HepG2 (cell line): Measurements from ENCODE around the gene DNAH8. TPM values are rescaled to one million over a fixed set of nuclear protein-coding genes. Genes with fewer than 3 reads are reported as not detected.
A peak's percentile ranks its signal among the peaks of the same experiment; 100 is the strongest.

Source experiments
- ATAC-seq: fragments of 200-7000 bp; cut with Tn5 transposase; 3 replicates; pipeline ENCODE4 v1.9.1; 2020; ENCODE audit warnings: mild to moderate bottlenecking, moderate library complexity
- BruUV-seq: library from RNA; stranded (reverse); fragments of 400-500 nt; replicated peaks from 2 replicates; lab custom pipeline; 2021; lab: Mats Ljungman, UMichigan
- CTCF ChIA-PET: fragments of 300-600 bp; formaldehyde crosslinking; extraction: SDS; loops from one replicate; lab custom pipeline; 2021; ENCODE audit warnings: low total read pairs, inconsistent platforms, low intra/inter-chr PET ratio; lab: Yijun Ruan, JAX
- POLR2A ChIA-PET: fragments of 350-600 bp; sonication (Branson Sonifier 250); formaldehyde crosslinking; loops from one replicate; lab custom pipeline; 2020; ENCODE audit warnings: antibody characterized with exemption, inconsistent platforms; lab: Yijun Ruan, JAX
- DNase-seq: peaks from one replicate; pipeline ENCODE4 v3.0.0-alpha.2; 2015; ENCODE audit warnings: low spot score
- FAIRE-seq: peaks from 3 replicates; lab custom pipeline; 2011; peaks lifted over from hg19 to GRCh38; lab: Jason Lieb, UNC
- H2AFZ ChIP-seq: one replicate; pipeline ENCODE4 v1.6.1; 2011; ENCODE audit warnings: low read length, inconsistent platforms
- H3K27ac ChIP-seq: fragments of 300-600 bp; 3 replicates; pipeline ENCODE4 v1.8.0; 2011; ENCODE audit warnings: mixed run types, mild to moderate bottlenecking, mixed read lengths, low read length, inconsistent platforms; ENCODE audit not compliant: insufficient read depth; ENCODE audit errors: extremely low read length
- H3K27me3 ChIP-seq, 2 experiments: fragments of 200-600 bp in 1 of 2; 2 replicates in 1 of 2; 3 replicates in 1 of 2; pipeline versions ENCODE4 v1.6.0 to v1.8.0; 2011; ENCODE audit warnings: low read length in 2 of 2, mild to moderate bottlenecking in 2 of 2, moderate library complexity in 2 of 2, inconsistent platforms in 1 of 2; ENCODE audit not compliant: insufficient read depth in 2 of 2, control insufficient read depth in 1 of 2
- H3K36me3 ChIP-seq, 2 experiments: fragments of 200-600 bp in 1 of 2; replicated peaks in 1 of 2; 2 replicates in 1 of 2; 3 replicates in 1 of 2; pipeline versions ENCODE4 v1.5.1 to v1.8.0; 2011; ENCODE audit warnings: low read length in 2 of 2, inconsistent platforms in 1 of 2; ENCODE audit not compliant: insufficient read depth in 2 of 2, control insufficient read depth in 1 of 2
- H3K4me1 ChIP-seq: 2 replicates; pipeline ENCODE4 v1.5.1; 2012; ENCODE audit warnings: low read length, inconsistent platforms; ENCODE audit not compliant: insufficient read depth
- H3K4me2 ChIP-seq: 2 replicates; pipeline ENCODE4 v1.6.0; 2011; ENCODE audit warnings: low read depth, low read length, inconsistent platforms
- H3K4me3 ChIP-seq, 3 experiments: fragments of 200-600 bp in 1 of 3; sonication (generic), shearing (Covaris generic) in 1 of 3; replicated peaks in 1 of 3; 2 replicates each; pipeline ENCODE4 v1.5.1; 2011 to 2016; ENCODE audit warnings: low read length in 3 of 3, inconsistent platforms in 2 of 3, low read depth in 2 of 3, mild to moderate bottlenecking in 2 of 3, control low read depth in 1 of 3, mixed read lengths in 1 of 3; ENCODE audit not compliant: insufficient read depth in 1 of 3
- H3K79me2 ChIP-seq: one replicate; pipeline ENCODE4 v1.6.1; 2011; ENCODE audit warnings: low read length, inconsistent platforms; ENCODE audit not compliant: insufficient read depth
- H3K9ac ChIP-seq: 2 replicates; pipeline ENCODE4 v1.6.0; 2011; ENCODE audit warnings: mild to moderate bottlenecking, low read depth, low read length, inconsistent platforms; ENCODE audit not compliant: insufficient read depth
- H3K9me3 ChIP-seq: 2 replicates; pipeline ENCODE4 v1.5.1; 2012; ENCODE audit warnings: mild to moderate bottlenecking, low read length
- H4K20me1 ChIP-seq: 2 replicates; pipeline ENCODE4 v1.6.0; 2011; ENCODE audit warnings: inconsistent platforms, mild to moderate bottlenecking, low read length, moderate library complexity; ENCODE audit not compliant: insufficient read depth
- IRF9 ChIP-seq: sonication (generic); formaldehyde crosslinking; IDR thresholded peaks from 2 replicates; pipeline ENCODE4 v1.8.0; 2022; ENCODE audit warnings: missing genetic modification reagents, mild to moderate bottlenecking, borderline replicate concordance
- KLF11 ChIP-seq: IDR thresholded peaks from 2 replicates; pipeline ENCODE4 v1.6.1; 2016; ENCODE audit warnings: missing compliant biosample characterization
- MNT ChIP-seq: fragments of 450-650 bp; IDR thresholded peaks from 2 replicates; pipeline ENCODE4 v1.6.1; 2016
- ZBTB38 ChIP-seq: sonication (generic); formaldehyde crosslinking; IDR thresholded peaks from 2 replicates; pipeline ENCODE4 v1.5.1; 2020; ENCODE audit warnings: mild to moderate bottlenecking, missing genetic modification reagents
- ZNF136 ChIP-seq: sonication (generic); formaldehyde crosslinking; IDR thresholded peaks from 2 replicates; pipeline ENCODE4 v1.8.1; 2022; ENCODE audit warnings: low read depth, mild to moderate bottlenecking, moderate library complexity, missing genetic modification reagents
- ZNF784 ChIP-seq: sonication (generic); formaldehyde crosslinking; IDR thresholded peaks from 2 replicates; pipeline ENCODE4 v1.5.1; 2020; ENCODE audit warnings: missing genetic modification reagents, mild to moderate bottlenecking, borderline replicate concordance
- WGBS: methylation state at CpG from one replicate; pipeline ENCODE4 v1.1.6; 2017; ENCODE audit warnings: low lambda C conversion rate; 5-methylcytosine and 5-hydroxymethylcytosine counted together
- in situ Hi-C: cut with HindIII; loops from 2 replicates; pipeline ENCODE4 v1.10.0; 2017; ENCODE audit warnings: low pct_unique_long_range_greater_than_20kb; ENCODE audit not compliant: extremely low pct_ligation_motif_present
- intact Hi-C: fragments of 100-400 bp; cut with micrococcal nuclease; formaldehyde crosslinking; loops from one replicate; pipeline ENCODE4 v1.10.0; 2022; ENCODE audit not compliant: unreplicated experiment
- polyA plus RNA-seq, 8 experiments: library from polyadenylated mRNA; depleted of rRNA in 3 of 8; stranded (reverse) in 7 of 8; unstranded in 1 of 8; fragments of >200 nt; fragmentation: Illumina TruSeq in 4 of 8; extraction: Trizol in 4 of 8; gene quantifications; 2 replicates each; pipeline versions ENCODE4 v1.2.1 to v1.2.3, GENCODE V29; 2011 to 2016; ENCODE audit warnings: low read depth in 4 of 8, missing spikeins in 1 of 8, mixed read lengths in 1 of 8; ENCODE audit not compliant: insufficient read depth in 1 of 8
- total RNA-seq, 5 experiments: library from RNA; depleted of rRNA; stranded (reverse); fragments of >200 nt; fragmentation: Illumina TruSeq; extraction: Trizol; gene quantifications; 2 replicates each; pipeline ENCODE4 v1.2.3, GENCODE V29; 2016; ENCODE audit warnings: low read depth in 1 of 5

DNAH8 gene
- total and polyA plus RNA-seq, 2 of the 13 experiments (the other 11 are each of a cell fraction or from before 2014, with no cell fraction given) = not detected

- DNase-seq (no peak), ATAC-seq (no peak), FAIRE-seq (no peak)
- intact Hi-C loops = no loop called here
- ChIA-PET CTCF (no interaction called here), POLR2A (no interaction called here)
- Histone ChIP-seq H2AFZ (no peak overlapping the region), H3K4me2 (no peak overlapping the region), H3K79me2 (no peaks in the 10 kb centered on the region), H3K27me3 (peaks cover 0 to 7% of the 10 kb centered on the region in 2 experiments; a peak in 1 of 5 replicates), H3K4me3 (no peak overlapping the region), H3K9me3 (no peaks in the 10 kb centered on the region), H4K20me1 (no peaks in the 10 kb centered on the region), H3K9ac (no peak overlapping the region), H3K4me1 (no peaks in the 10 kb centered on the region), H3K36me3 (no peaks in the 10 kb centered on the region), H3K27ac (no peak overlapping the region)
- no peak for TF ChIP-seq IRF9
- no peak for TF ChIP-seq ZBTB38
- TF ChIP-seq ZNF136 (CRISPR knock-in tag) = no peak
- no peak for TF ChIP-seq ZNF784
- BruUV-seq = no TSS peak
- in situ Hi-C loops = no loop called here
- 18% methylated on average over 3 of the region's 4 CpGs for WGBS
Measured at GRCh38 chr6:38942442-38942841, 227.3 kb downstream of the DNAH8 start.

- DNase-seq (no peak), FAIRE-seq (no peak), ATAC-seq (no peak)
- H3K9me3 ChIP-seq = no peaks in the 10 kb centered on the region
- no peak overlapping the region for H3K27ac ChIP-seq
- intact Hi-C loops = no loop called here
- no peaks in the 10 kb centered on the region for H3K4me1 ChIP-seq
- no peaks in the 10 kb centered on the region for H4K20me1 ChIP-seq
- no peak overlapping the region for H3K9ac ChIP-seq
- BruUV-seq = no TSS peak
- in situ Hi-C loops = no loop called here
- no peak for TF ChIP-seq KLF11 (CRISPR knock-in tag)
- peak; percentile 28; the same call in 1 of the 2 replicates for TF ChIP-seq MNT
- WGBS = 5% methylated on average over 1 of the region's 1 CpG
- H3K27me3 ChIP-seq = peaks cover 0 to 7% of the 10 kb centered on the region in 2 experiments; a peak in 1 of 5 replicates
- POLR2A ChIA-PET = no interaction called here
- no peak overlapping the region for H3K4me3 ChIP-seq
- no peaks in the 10 kb centered on the region for H3K79me2 ChIP-seq
- CTCF ChIA-PET = no interaction called here
- H3K36me3 ChIP-seq = no peaks in the 10 kb centered on the region
- H3K4me2 ChIP-seq = no peak overlapping the region
- H2AFZ ChIP-seq = no peak overlapping the region
Measured at GRCh38 chr6:38942965-38943364, 227.9 kb downstream of the DNAH8 start.
